Psoas muscle (tissue), 8 donors: ENCODE results near the gene P2RX2. TPM values are rescaled to one million over a fixed set of nuclear protein-coding genes. Genes with fewer than 3 reads are reported as not detected.

Experiments
- ATAC-seq, 4 donors: fragments of 200-7000 bp; cut with Tn5 transposase; one replicate each; pipeline ENCODE4 v1.9.1; 2020; ENCODE audit warnings: moderate library complexity in 3 of 4, mild to moderate bottlenecking in 2 of 4
- DNase-seq, 2 donors: peaks; one replicate each; pipeline ENCODE4 v3.0.0-alpha.2; 2020
- H3K27ac ChIP-seq: fragments of 200-600 bp; one replicate; pipeline ENCODE4 v1.8.0; 2022
- H3K27me3 ChIP-seq, 3 donors: fragments of 200-600 bp in 1 of 3; one replicate each; pipeline versions ENCODE4 v1.6.1 to v1.8.0; 2013 to 2022; ENCODE audit warnings: low read length in 2 of 3, mild to moderate bottlenecking in 2 of 3, moderate library complexity in 1 of 3; ENCODE audit not compliant: insufficient read depth in 3 of 3
- H3K36me3 ChIP-seq, 2 donors: fragments of 200-600 bp in 1 of 2; one replicate each; pipeline versions ENCODE4 v1.6.1 to v1.8.0; 2013 to 2022; ENCODE audit warnings: low read depth in 1 of 2, mild to moderate bottlenecking in 1 of 2, moderate library complexity in 1 of 2; ENCODE audit not compliant: insufficient read depth in 1 of 2
- H3K4me1 ChIP-seq: fragments of 200-600 bp; one replicate; pipeline ENCODE4 v1.8.0; 2022
- H3K4me3 ChIP-seq: fragments of 200-600 bp; one replicate; pipeline ENCODE4 v1.8.0; 2022; ENCODE audit warnings: mild to moderate bottlenecking
- H3K9me3 ChIP-seq: fragments of 200-600 bp; one replicate; pipeline ENCODE4 v1.8.0; 2022
- WGBS, 3 donors: extraction: QIAGEN DNeasy Blood & Tissue Kit; methylation state at CpG; one replicate each; pipeline versions ENCODE4 v1.1.6 to v1.1.7; 2013; 5-methylcytosine and 5-hydroxymethylcytosine counted together
- intact Hi-C, 2 donors: fragments of 100-400 bp; cut with DNase I; formaldehyde crosslinking; loops; one replicate each; pipeline versions ENCODE4 v1.11.0 to v1.14.2; 2022
- long read RNA-seq, 2 donors: library from polyadenylated mRNA; unstranded; transcript quantifications; one replicate each; pipeline ENCODE4 v2.0.0, GENCODE V29; 2021
- polyA plus RNA-seq, 3 donors: library from polyadenylated mRNA; stranded (reverse); fragments of 200-250 nt; gene quantifications; one replicate each; pipeline ENCODE4 v1.2.3, GENCODE V29; 2013
- total RNA-seq, 4 donors: library from RNA; stranded (reverse); fragmentation: NEBNext Ultra II Directional in 2 of 4; extraction: Animal tissue kit (Norgen Biotek cat#: 25700) in 2 of 4; gene quantifications; one replicate each; pipeline versions ENCODE4 v1.2.1 to v1.2.4, GENCODE V29; 2021 to 2023
- TF ChIP-seq, protein P1 (sequence below): fragments of 200-600 bp; IDR thresholded peaks from one replicate; pipeline ENCODE4 v1.8.0; 2022; ENCODE audit warnings: antibody characterized with exemption
- donor health status: healthy with polysubstance abuse.
- donor health status: DM: no; HTN: no; CAD: no; lungs with moderate emphysema.
- donor health status: Bipolar disorder and iron deficiency.
- donor health status: healthy.
- donor health status: DM: yes; HTN: yes; CAD: no.
- donor health status: DM: no; HTN: no; CAD: no.
- donor health status: DM: no; HTN: no; CAD: no.
- donor health status: DM: yes; HTN: yes; CAD: no.

Gene P2RX2
- total RNA-seq (not detected), polyA plus RNA-seq (under 1 TPM in 1 of 3 donors, not detected in 2; 0.01 TPM)
- long read RNA-seq, donor 1: 0 reads
- long read RNA-seq, donor 2: 0 reads

DNA sequence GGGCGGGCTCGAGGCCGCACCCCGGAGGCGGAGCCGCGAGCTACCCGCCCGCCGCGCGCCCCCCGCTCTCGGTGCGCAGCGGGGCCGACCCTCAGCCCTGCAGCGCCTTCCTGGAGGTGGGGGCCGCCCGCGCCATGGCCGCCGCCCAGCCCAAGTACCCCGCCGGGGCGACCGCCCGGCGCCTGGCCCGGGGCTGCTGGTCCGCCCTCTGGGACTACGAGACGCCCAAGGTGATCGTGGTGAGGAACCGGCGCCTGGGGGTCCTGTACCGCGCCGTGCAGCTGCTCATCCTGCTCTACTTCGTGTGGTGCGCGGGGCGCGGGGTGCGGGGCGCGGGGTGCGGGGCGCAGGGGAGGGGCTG lies at the start of gene P2RX2:
Gene P2RX2, plus strand, starts transcription at position 94 of the 361 bp plus-strand sequence. Its CDS starts 41 bp downstream, at position 135.
- Histone ChIP-seq H3K27ac (no peak within 1 kb of the TSS), H3K9me3 (peaks cover 7% of the 10 kb centered on the region), H3K4me1 (peaks cover 3% of the 10 kb centered on the region), H3K36me3 (no peaks in the 10 kb centered on the region), H3K4me3 (no peak within 1 kb of the TSS), H3K27me3 (peaks cover 0 to 54% (median 32%) of the 10 kb centered on the region in 3 donors)
- TF ChIP-seq, protein P1, sequence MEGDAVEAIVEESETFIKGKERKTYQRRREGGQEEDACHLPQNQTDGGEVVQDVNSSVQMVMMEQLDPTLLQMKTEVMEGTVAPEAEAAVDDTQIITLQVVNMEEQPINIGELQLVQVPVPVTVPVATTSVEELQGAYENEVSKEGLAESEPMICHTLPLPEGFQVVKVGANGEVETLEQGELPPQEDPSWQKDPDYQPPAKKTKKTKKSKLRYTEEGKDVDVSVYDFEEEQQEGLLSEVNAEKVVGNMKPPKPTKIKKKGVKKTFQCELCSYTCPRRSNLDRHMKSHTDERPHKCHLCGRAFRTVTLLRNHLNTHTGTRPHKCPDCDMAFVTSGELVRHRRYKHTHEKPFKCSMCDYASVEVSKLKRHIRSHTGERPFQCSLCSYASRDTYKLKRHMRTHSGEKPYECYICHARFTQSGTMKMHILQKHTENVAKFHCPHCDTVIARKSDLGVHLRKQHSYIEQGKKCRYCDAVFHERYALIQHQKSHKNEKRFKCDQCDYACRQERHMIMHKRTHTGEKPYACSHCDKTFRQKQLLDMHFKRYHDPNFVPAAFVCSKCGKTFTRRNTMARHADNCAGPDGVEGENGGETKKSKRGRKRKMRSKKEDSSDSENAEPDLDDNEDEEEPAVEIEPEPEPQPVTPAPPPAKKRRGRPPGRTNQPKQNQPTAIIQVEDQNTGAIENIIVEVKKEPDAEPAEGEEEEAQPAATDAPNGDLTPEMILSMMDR: no peak
- no peak for ATAC-seq
- DNase-seq: peak in 1 of 2 donors; percentile 23
- intact Hi-C loops: loop anchor here in 1 of 2 donors (5.0 to 10.0 kb wide), 2 partner anchors 201 to 464 kb away; no protein-coding TSS in a partner anchor
- WGBS, 3 donors: 0 to 2% (median 1%) methylated on average over 4 to 49 of the region's 49 CpGs

DNA sequence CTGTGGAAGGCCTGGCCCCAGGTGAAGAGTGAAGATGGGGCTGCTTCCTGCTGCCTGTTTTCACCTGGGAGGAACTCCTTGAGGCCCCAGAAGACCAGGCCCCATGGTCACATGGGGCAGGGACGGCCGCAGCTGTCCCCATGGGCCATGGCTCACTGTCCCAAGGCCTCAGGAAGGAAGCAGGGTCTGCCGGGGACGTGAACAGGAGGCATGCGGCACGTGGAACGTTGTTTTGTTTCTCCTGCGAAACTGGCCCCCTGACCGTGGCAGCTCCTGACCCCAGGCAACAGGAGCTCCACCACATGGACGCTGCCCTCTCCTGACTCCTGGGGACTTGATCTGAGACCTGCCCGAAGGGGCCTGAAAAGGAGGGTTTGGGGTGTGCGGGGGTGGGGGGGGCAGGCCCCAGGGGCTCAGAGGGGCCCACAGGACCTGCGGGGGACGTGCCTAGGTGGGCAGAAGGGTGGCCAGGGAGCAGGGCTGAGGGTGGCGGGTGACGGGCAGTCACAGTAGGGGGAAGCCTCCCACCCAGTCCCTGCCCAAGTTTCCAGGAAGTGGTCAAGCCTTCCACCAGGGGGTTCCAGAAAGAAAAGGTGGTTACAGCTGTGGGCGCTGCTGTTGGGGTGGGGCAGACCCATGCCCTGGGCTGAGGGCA lies 49.6 kb upstream of the P2RX2 start:
- no peak overlapping the region for H3K4me3 ChIP-seq
- H3K9me3 ChIP-seq: no peaks in the 10 kb centered on the region
- H3K36me3 ChIP-seq: peaks cover under 1 to 16% of the 10 kb centered on the region in 2 donors
- no peak overlapping the region for H3K27ac ChIP-seq
- no peak for ATAC-seq
- no peaks in the 10 kb centered on the region for H3K4me1 ChIP-seq
- TF ChIP-seq, protein P1: no peak
- no peaks in the 10 kb centered on the region for H3K27me3 ChIP-seq
- WGBS, 3 donors: 83 to 92% (median 87%) methylated on average over 17 of the region's 17 CpGs
- intact Hi-C loops: no loop called here
- no peak for DNase-seq

DNA sequence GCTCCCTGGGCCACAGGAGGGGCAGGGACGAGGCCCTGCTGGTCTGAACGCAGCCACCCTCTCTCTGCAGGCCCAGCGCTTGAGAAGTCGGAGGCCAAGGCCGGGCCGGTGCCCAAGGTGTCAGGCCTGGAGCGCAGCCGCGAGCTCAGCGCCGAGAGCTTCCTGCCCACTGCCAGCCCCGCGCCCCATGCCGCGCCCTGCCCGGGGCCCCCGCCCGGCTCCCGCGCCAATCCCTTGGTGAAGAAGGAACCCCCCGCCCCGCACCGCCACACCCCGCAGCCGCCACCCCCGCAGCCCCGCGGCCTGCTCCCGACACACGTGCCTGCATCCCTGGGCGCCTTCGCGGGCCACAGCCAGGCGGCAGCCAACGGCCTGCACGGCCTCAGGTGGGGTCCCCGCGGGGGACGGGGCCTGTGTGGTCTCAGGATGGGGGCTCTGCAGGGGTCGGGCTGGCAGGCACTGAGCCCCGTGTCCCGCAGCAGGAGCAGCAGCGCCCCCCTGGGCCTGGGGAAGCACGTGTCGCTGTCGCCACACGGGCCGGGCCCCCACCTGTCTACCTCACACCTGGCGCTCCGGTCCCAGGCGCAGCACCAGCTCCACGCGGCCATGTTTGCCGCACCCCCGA lies 48.6 kb upstream of the P2RX2 start:
- intact Hi-C loops: no loop called here
- Histone ChIP-seq H3K4me3 (no peak overlapping the region), H3K36me3 (peaks cover 8 to 26% of the 10 kb centered on the region in 2 donors), H3K4me1 (no peaks in the 10 kb centered on the region), H3K9me3 (no peaks in the 10 kb centered on the region), H3K27me3 (no peaks in the 10 kb centered on the region), H3K27ac (no peak overlapping the region)
- ATAC-seq (no peak), DNase-seq (no peak)
- TF ChIP-seq, protein P1: no peak
- WGBS, 3 donors: 95 to 96% (median 96%) methylated on average over 48 to 55 of the region's 55 CpGs

DNA sequence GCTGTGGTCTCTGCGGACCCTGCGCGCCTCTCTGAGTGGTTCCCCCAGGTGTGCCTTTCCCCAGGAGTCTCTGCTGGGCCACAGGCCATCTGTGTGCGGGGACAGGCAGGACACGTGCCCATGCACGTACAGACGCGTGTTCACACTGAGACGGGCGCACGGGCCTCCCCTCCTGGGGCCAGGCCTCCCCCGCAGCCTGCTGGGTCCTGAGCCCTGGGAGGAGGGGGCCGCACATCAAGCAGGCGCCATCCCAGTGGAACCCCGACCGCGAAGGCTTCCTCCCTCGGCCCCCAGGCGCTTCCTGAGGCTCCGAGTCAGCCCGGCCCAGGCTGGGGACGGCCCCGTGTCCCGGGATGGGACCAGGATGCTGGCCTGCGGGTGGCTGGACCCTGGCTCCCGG lies 47.9 kb upstream of the P2RX2 start:
- Histone ChIP-seq H3K4me1 (no peaks in the 10 kb centered on the region), H3K9me3 (no peaks in the 10 kb centered on the region), H3K4me3 (no peak overlapping the region), H3K36me3 (peaks cover 8 to 33% of the 10 kb centered on the region in 2 donors), H3K27me3 (no peaks in the 10 kb centered on the region), H3K27ac (no peak overlapping the region)
- no peak for ATAC-seq
- DNase-seq: no peak
- intact Hi-C loops: no loop called here
- 96 to 98% (median 96%) methylated on average over 14 to 26 of the region's 26 CpGs for WGBS, 3 donors
- TF ChIP-seq, protein P1: no peak
